H9 (cell line): ENCODE measurements around the gene AK5. TPM values are rescaled to one million over a fixed set of nuclear protein-coding genes. Genes with fewer than 3 reads are reported as not detected.

Experiments
- DNase-seq: peaks from one replicate; pipeline ENCODE4 v3.0.0-alpha.2; 2017
- H2AFZ ChIP-seq: one replicate; pipeline ENCODE4 v1.6.1; 2013; ENCODE audit warnings: mild to moderate bottlenecking, low read length, control low read depth, moderate library complexity
- H2AK5ac ChIP-seq: 2 replicates; pipeline ENCODE4 v1.6.1; 2013; ENCODE audit warnings: low read length, control low read depth, mixed read lengths; ENCODE audit not compliant: insufficient read length
- H2BK120ac ChIP-seq: one replicate; pipeline ENCODE4 v1.6.1; 2013; ENCODE audit warnings: low read depth, mild to moderate bottlenecking, low read length, control low read depth, inconsistent platforms; ENCODE audit not compliant: poor library complexity, severe bottlenecking
- H2BK12ac ChIP-seq: 2 replicates; pipeline ENCODE4 v1.6.1; 2013; ENCODE audit warnings: low read length, control low read depth, mixed read lengths, low read depth; ENCODE audit not compliant: insufficient read length
- H2BK15ac ChIP-seq: 2 replicates; pipeline ENCODE4 v1.6.1; 2013; ENCODE audit warnings: low read depth, low read length, control low read depth
- H2BK20ac ChIP-seq: one replicate; pipeline ENCODE4 v1.6.1; 2013; ENCODE audit warnings: low read depth, mild to moderate bottlenecking, low read length, control low read depth, inconsistent platforms; ENCODE audit not compliant: poor library complexity, severe bottlenecking
- H2BK5ac ChIP-seq: 2 replicates; pipeline ENCODE4 v1.6.1; 2013; ENCODE audit warnings: low read length, control low read depth, mixed read lengths; ENCODE audit not compliant: insufficient read length
- H3K14ac ChIP-seq: 2 replicates; pipeline ENCODE4 v1.6.1; 2013; ENCODE audit warnings: low read length, control low read depth; ENCODE audit not compliant: insufficient read depth
- H3K18ac ChIP-seq: 2 replicates; pipeline ENCODE4 v1.6.1; 2013; ENCODE audit warnings: low read depth, mild to moderate bottlenecking, mixed read lengths, low read length, control low read depth; ENCODE audit not compliant: insufficient read length
- H3K23ac ChIP-seq: 2 replicates; pipeline ENCODE4 v1.6.1; 2013; ENCODE audit warnings: low read length, control low read depth, mixed read lengths, low read depth; ENCODE audit not compliant: insufficient read length
- H3K23me2 ChIP-seq: 2 replicates; pipeline ENCODE4 v1.6.1; 2013; ENCODE audit warnings: low read depth, mild to moderate bottlenecking, mixed read lengths, low read length, control low read depth; ENCODE audit not compliant: insufficient read length, poor library complexity, severe bottlenecking
- H3K27ac ChIP-seq: 2 replicates; pipeline ENCODE4 v1.5.1; 2013; ENCODE audit warnings: low read length, control low read depth, mixed read lengths, low read depth; ENCODE audit not compliant: insufficient read length
- H3K27me3 ChIP-seq: 2 replicates; pipeline ENCODE4 v1.6.1; 2013; ENCODE audit warnings: low read length, control low read depth, inconsistent platforms; ENCODE audit not compliant: insufficient read depth
- H3K4ac ChIP-seq: 2 replicates; pipeline ENCODE4 v1.6.1; 2013; ENCODE audit warnings: low read depth, mild to moderate bottlenecking, control low read depth, inconsistent platforms, low read length, moderate library complexity
- H3K4me1 ChIP-seq: 2 replicates; pipeline ENCODE4 v1.6.1; 2013; ENCODE audit warnings: low read length, control low read depth, inconsistent platforms; ENCODE audit not compliant: insufficient read depth
- H3K4me2 ChIP-seq: 2 replicates; pipeline ENCODE4 v1.6.1; 2013; ENCODE audit warnings: low read length, control low read depth, mixed read lengths; ENCODE audit not compliant: insufficient read length, insufficient read depth
- H3K56ac ChIP-seq: 2 replicates; pipeline ENCODE4 v1.6.1; 2013; ENCODE audit warnings: low read depth, mild to moderate bottlenecking, mixed read lengths, low read length, control low read depth; ENCODE audit not compliant: insufficient read length
- H3K79me1 ChIP-seq: 2 replicates; pipeline ENCODE4 v1.6.1; 2013; ENCODE audit warnings: low read depth, mild to moderate bottlenecking, moderate library complexity, low read length, control low read depth, inconsistent platforms; ENCODE audit not compliant: insufficient read depth, poor library complexity, severe bottlenecking
- H3K79me2 ChIP-seq: 2 replicates; pipeline ENCODE4 v1.6.1; 2013; ENCODE audit warnings: low read length, control low read depth, inconsistent platforms; ENCODE audit not compliant: insufficient read depth
- H3K9ac ChIP-seq: 2 replicates; pipeline ENCODE4 v1.6.1; 2013; ENCODE audit warnings: low read length, control low read depth, mixed read lengths; ENCODE audit not compliant: insufficient read length; ENCODE audit errors: extremely low read depth
- H3K9me3 ChIP-seq: one replicate; pipeline ENCODE4 v1.6.1; 2013; ENCODE audit warnings: low read depth, low read length, inconsistent platforms; ENCODE audit not compliant: control insufficient read depth
- H3T11ph ChIP-seq: one replicate; pipeline ENCODE4 v1.6.1; 2013; ENCODE audit warnings: mild to moderate bottlenecking, low read length, control low read depth, inconsistent platforms
- H4K20me1 ChIP-seq: one replicate; pipeline ENCODE4 v1.6.1; 2013; ENCODE audit not compliant: control insufficient read depth, insufficient read length, insufficient read depth
- H4K5ac ChIP-seq: 2 replicates; pipeline ENCODE4 v1.6.1; 2013; ENCODE audit warnings: low read depth, mild to moderate bottlenecking, mixed read lengths, low read length, control low read depth; ENCODE audit not compliant: insufficient read length
- H4K8ac ChIP-seq: replicated peaks from 2 replicates; pipeline ENCODE4 v1.6.1; 2013; ENCODE audit warnings: low read length, control low read depth, mixed read lengths, low read depth; ENCODE audit not compliant: insufficient read length
- H4K91ac ChIP-seq: 2 replicates; pipeline ENCODE4 v1.6.1; 2013; ENCODE audit warnings: low read depth, mild to moderate bottlenecking, moderate library complexity, mixed read lengths, low read length, control low read depth; ENCODE audit not compliant: insufficient read length
- H3K27ac Mint-ChIP-seq, 3 experiments: 2 replicates in 2 of 3; 3 replicates in 1 of 3; pipeline ENCODE4 v1.8.0; 2020 to 2021; ENCODE audit warnings: mixed read lengths in 3 of 3, mild to moderate bottlenecking in 1 of 3, moderate library complexity in 1 of 3
- H3K27me3 Mint-ChIP-seq: 2 replicates; pipeline ENCODE4 v1.8.0; 2021; ENCODE audit warnings: low read depth, mild to moderate bottlenecking, moderate library complexity, mixed read lengths
- H3K36me3 Mint-ChIP-seq, 3 experiments: 2 replicates in 2 of 3; 3 replicates in 1 of 3; pipeline ENCODE4 v1.8.0; 2020 to 2021; ENCODE audit warnings: low read depth in 3 of 3, mixed read lengths in 3 of 3; ENCODE audit not compliant: insufficient read depth in 1 of 3
- H3K4me1 Mint-ChIP-seq, 2 experiments: 2 replicates each; pipeline ENCODE4 v1.8.0; 2020; ENCODE audit warnings: mixed read lengths in 2 of 2
- H3K4me3 Mint-ChIP-seq, 2 experiments: 2 replicates in 1 of 2; 3 replicates in 1 of 2; pipeline ENCODE4 v1.8.0; 2020 to 2021; ENCODE audit warnings: mild to moderate bottlenecking in 2 of 2, mixed read lengths in 2 of 2, moderate library complexity in 1 of 2
- H3K9me3 Mint-ChIP-seq, 2 experiments: 2 replicates in 1 of 2; 3 replicates in 1 of 2; pipeline ENCODE4 v1.8.0; 2020; ENCODE audit warnings: mild to moderate bottlenecking in 2 of 2, mixed read lengths in 2 of 2, moderate library complexity in 1 of 2
- CTCF ChIP-seq: fragments of 200-600 bp; sonication (generic); conservative IDR thresholded peaks from 3 replicates; pipeline ENCODE4 v1.8.0; 2021; ENCODE audit warnings: antibody characterized with exemption, mild to moderate bottlenecking
- total RNA-seq: library from RNA; stranded (reverse); gene quantifications from 2 replicates; pipeline ENCODE4 v1.2.1, GENCODE V29; 2021

The AK5 gene
- total RNA-seq, 1 experiment from 2014 or later, result 2.5 TPM

- Histone ChIP-seq H3K4me1 (no peaks in the 10 kb centered on the region; the same call in 1 of the 2 replicates), H3K14ac (no peak overlapping the region), H3K56ac (no peak overlapping the region), H3K4ac (no peak overlapping the region), H3K23ac (no peak overlapping the region), H4K5ac (no peak overlapping the region), H3K79me2 (no peaks in the 10 kb centered on the region), H3K9me3 (no peaks in the 10 kb centered on the region), H4K8ac (no peak overlapping the region), H3K27ac (no peak overlapping the region), H3K23me2 (no peaks in the 10 kb centered on the region), H2BK120ac (no peak overlapping the region), H3K27me3 (no peaks in the 10 kb centered on the region; the same call in 1 of the 2 replicates), H2BK20ac (no peak overlapping the region), H2AFZ (no peak overlapping the region), H3T11ph (no peak overlapping the region), H3K4me2 (no peak overlapping the region), H4K20me1 (no peaks in the 10 kb centered on the region), H4K91ac (no peak overlapping the region), H2AK5ac (no peak overlapping the region), H3K9ac (no peak overlapping the region), H2BK12ac (no peak overlapping the region), H3K79me1 (no peaks in the 10 kb centered on the region), H2BK5ac (no peak overlapping the region), H3K18ac (no peak overlapping the region), H2BK15ac (no peak overlapping the region)
- no peak for TF ChIP-seq CTCF
- Mint-ChIP-seq H3K36me3 (no peaks in the 10 kb centered on the region), H3K9me3 (no peaks in the 10 kb centered on the region), H3K27ac (no peak overlapping the region), H3K4me1 (peaks cover 0 to 4% of the 10 kb centered on the region in 2 experiments; a peak in 2 of 4 replicates), H3K4me3 (no peak overlapping the region), H3K27me3 (peaks cover 22% of the 10 kb centered on the region)
- DNase-seq, result no peak
Measured at GRCh38 chr1:77273891-77274290, 7.9 kb upstream of the AK5 start.
